ENCODE results near the gene GNA12.

GRCh38 chr7:2717293-2718261 is 126.5 kb downstream of the GNA12 start:
- TF ChIP-seq CTCF (IDR thresholded peaks at IDR 0.05; ENCODE audit: low read length) (no peak), EZH2 (optimal IDR thresholded peaks at IDR 0.05; ENCODE audit: low read depth, low read length) (no peak)

All from MM.1S (cell line).